K562 (cell line): Measurements from ENCODE around the gene CCDC136. TPM values are rescaled to one million over a fixed set of nuclear protein-coding genes. Genes with fewer than 3 reads are reported as not detected.

ENCODE experiments used
- CHD7 ChIP-seq: fragments of 200-600 bp; sonication (generic); IDR thresholded peaks from one replicate; pipeline ENCODE4 v1.6.1; 2012; ENCODE audit warnings: mild to moderate bottlenecking, low read depth, low read length, inconsistent platforms
- GTF2A2 ChIP-seq: IDR thresholded peaks from 2 replicates; pipeline ENCODE4 v1.6.1; 2016; ENCODE audit warnings: mild to moderate bottlenecking, missing genetic modification characterization, missing compliant biosample characterization
- HES1 ChIP-seq: fragments of 450-650 bp; IDR thresholded peaks from 2 replicates; pipeline ENCODE4 v1.6.1; 2016; ENCODE audit warnings: low read depth, mild to moderate bottlenecking, moderate library complexity
- HOXB6 ChIP-seq: fragments of 250-450 bp; sonication (Bioruptor Pico); IDR thresholded peaks from 2 replicates; pipeline ENCODE4 v1.5.1; 2022; ENCODE audit warnings: mild to moderate bottlenecking, borderline replicate concordance
- KAT7 ChIP-seq: sonication (generic); formaldehyde crosslinking; IDR thresholded peaks from 2 replicates; pipeline ENCODE4 v1.8.0; 2022; ENCODE audit warnings: missing genetic modification reagents, mild to moderate bottlenecking, borderline replicate concordance
- STAG1 ChIP-seq: sonication (generic); formaldehyde crosslinking; IDR thresholded peaks from 2 replicates; pipeline ENCODE4 v1.5.0; 2020; ENCODE audit warnings: missing genetic modification reagents, borderline replicate concordance
- STAT5A ChIP-seq: IDR thresholded peaks from 2 replicates; pipeline ENCODE4 v1.6.1; 2012; ENCODE audit warnings: low read length, inconsistent platforms, borderline replicate concordance
- TSC22D4 ChIP-seq: fragments of 450-650 bp; IDR thresholded peaks from 2 replicates; pipeline ENCODE4 v1.6.1; 2016; ENCODE audit warnings: missing genetic modification characterization, missing biosample characterization, control low read depth
- ZNF586 ChIP-seq: fragments of 450-650 bp; formaldehyde crosslinking; conservative IDR thresholded peaks from 2 replicates; pipeline ENCODE4 v1.4.0; 2020; ENCODE audit warnings: mild to moderate bottlenecking, moderate library complexity
- ZNF75A ChIP-seq: fragments of 450-650 bp; formaldehyde crosslinking; IDR thresholded peaks from 2 replicates; pipeline ENCODE4 v1.4.0; 2020; ENCODE audit warnings: mild to moderate bottlenecking
- ZZZ3 ChIP-seq: fragments of 450-650 bp; IDR thresholded peaks from 2 replicates; pipeline ENCODE4 v1.6.1; 2016; ENCODE audit warnings: antibody characterized with exemption, mild to moderate bottlenecking, moderate library complexity
- polyA plus RNA-seq, 8 experiments: library from polyadenylated mRNA; depleted of rRNA in 4 of 8; stranded (reverse) in 5 of 8; unstranded in 3 of 8; fragments of >200 nt; fragmentation: Nextera tagmentation in 2 of 8; fragmentation: Illumina TruSeq in 1 of 8; extraction: Ambion mirVana in 2 of 8; extraction: Trizol in 1 of 8; gene quantifications; 2 replicates each; pipeline versions ENCODE4 v1.2.1 to v1.2.3, GENCODE V29; 2011 to 2014; ENCODE audit warnings: inconsistent platforms in 1 of 8, missing spikeins in 1 of 8
- total RNA-seq, 7 experiments: library from RNA; depleted of rRNA in 6 of 7; stranded (reverse); fragments of >200 nt in 6 of 7; fragmentation: Illumina TruSeq in 2 of 7; extraction: Trizol in 2 of 7; gene quantifications; 2 replicates each; pipeline versions ENCODE4 v1.2.1 to v1.2.3, GENCODE V29; 2011 to 2021; ENCODE audit warnings: low replicate concordance in 1 of 7
- TF ChIP-seq, protein P1 (sequence below): sonication (generic); formaldehyde crosslinking; IDR thresholded peaks from 2 replicates; pipeline ENCODE4 v1.8.1; 2023; ENCODE audit warnings: mild to moderate bottlenecking, missing genetic modification reagents

CCDC136 gene
- total and polyA plus RNA-seq, 9 of the 15 experiments (the other 6 are each of a cell fraction or from before 2014, with no cell fraction given) = 2.4 to 40.8 (median 26.5) TPM

GRCh38 chr7:128830231-128831177 lies 38.7 kb downstream of the CCDC136 start, which contains the start of gene FLNC (continued):
- TF ChIP-seq, protein P1, sequence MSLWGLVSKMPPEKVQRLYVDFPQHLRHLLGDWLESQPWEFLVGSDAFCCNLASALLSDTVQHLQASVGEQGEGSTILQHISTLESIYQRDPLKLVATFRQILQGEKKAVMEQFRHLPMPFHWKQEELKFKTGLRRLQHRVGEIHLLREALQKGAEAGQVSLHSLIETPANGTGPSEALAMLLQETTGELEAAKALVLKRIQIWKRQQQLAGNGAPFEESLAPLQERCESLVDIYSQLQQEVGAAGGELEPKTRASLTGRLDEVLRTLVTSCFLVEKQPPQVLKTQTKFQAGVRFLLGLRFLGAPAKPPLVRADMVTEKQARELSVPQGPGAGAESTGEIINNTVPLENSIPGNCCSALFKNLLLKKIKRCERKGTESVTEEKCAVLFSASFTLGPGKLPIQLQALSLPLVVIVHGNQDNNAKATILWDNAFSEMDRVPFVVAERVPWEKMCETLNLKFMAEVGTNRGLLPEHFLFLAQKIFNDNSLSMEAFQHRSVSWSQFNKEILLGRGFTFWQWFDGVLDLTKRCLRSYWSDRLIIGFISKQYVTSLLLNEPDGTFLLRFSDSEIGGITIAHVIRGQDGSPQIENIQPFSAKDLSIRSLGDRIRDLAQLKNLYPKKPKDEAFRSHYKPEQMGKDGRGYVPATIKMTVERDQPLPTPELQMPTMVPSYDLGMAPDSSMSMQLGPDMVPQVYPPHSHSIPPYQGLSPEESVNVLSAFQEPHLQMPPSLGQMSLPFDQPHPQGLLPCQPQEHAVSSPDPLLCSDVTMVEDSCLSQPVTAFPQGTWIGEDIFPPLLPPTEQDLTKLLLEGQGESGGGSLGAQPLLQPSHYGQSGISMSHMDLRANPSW (CRISPR knock-in tag) = 0 out of 2 replicates have a peak, but pooled peaks have one; percentile 66
- TF ChIP-seq HES1 (no peak), TSC22D4 (tag) (no peak), HOXB6 (CRISPR knock-in tag) (no peak), KAT7 (CRISPR knock-in tag) (peak; percentile 95; the same call in 1 of the 2 replicates), CHD7 (no peak), ZZZ3 (no peak), STAT5A (no peak), ZNF586 (CRISPR knock-in tag) (no peak), ZNF75A (CRISPR knock-in tag) (no peak), GTF2A2 (no peak; the same call in 1 of the 2 replicates), STAG1 (CRISPR knock-in tag) (0 out of 2 replicates have a peak, but pooled peaks have one; percentile 30)
